Smooth muscle cell (in vitro differentiated cells): ENCODE data around the gene LDLRAD3. TPM values are rescaled to one million over a fixed set of nuclear protein-coding genes. Genes with fewer than 3 reads are reported as not detected.

Experiments used
- DNase-seq: peaks from one replicate; lab custom pipeline; 2025; ENCODE audit not compliant: unreplicated experiment; lab: John Stamatoyannopoulos, UW
- H2AFZ ChIP-seq: fragments of 200-600 bp; sonication (generic); 2 replicates; pipeline ENCODE4 v1.6.0; 2016; ENCODE audit warnings: antibody characterized with exemption, low read depth, mild to moderate bottlenecking
- H3F3A ChIP-seq: fragments of 200-600 bp; sonication (generic); 2 replicates; pipeline ENCODE4 v1.6.0; 2017; ENCODE audit warnings: antibody characterized with exemption, low read depth
- H3K27ac ChIP-seq: fragments of 200-600 bp; sonication (generic); 2 replicates; pipeline ENCODE4 v1.5.1; 2016; ENCODE audit warnings: low read depth, mild to moderate bottlenecking
- H3K27me3 ChIP-seq: fragments of 200-600 bp; sonication (generic); 2 replicates; pipeline ENCODE4 v1.6.1; 2016; ENCODE audit warnings: low read depth, mild to moderate bottlenecking
- H3K36me3 ChIP-seq: fragments of 200-600 bp; sonication (generic); 2 replicates; pipeline ENCODE4 v1.5.1; 2016; ENCODE audit warnings: low read depth
- H3K4me1 ChIP-seq: fragments of 200-600 bp; sonication (generic); 2 replicates; pipeline ENCODE4 v1.5.1; 2016; ENCODE audit warnings: low read depth
- H3K4me2 ChIP-seq: fragments of 200-600 bp; sonication (generic); 2 replicates; pipeline ENCODE4 v1.6.0; 2016; ENCODE audit warnings: mild to moderate bottlenecking
- H3K4me3 ChIP-seq: fragments of 200-600 bp; sonication (generic); 2 replicates; pipeline ENCODE4 v1.5.1; 2016; ENCODE audit warnings: mild to moderate bottlenecking
- H3K79me2 ChIP-seq: fragments of 200-600 bp; sonication (generic); 2 replicates; pipeline ENCODE4 v1.6.0; 2016; ENCODE audit warnings: low read depth, mild to moderate bottlenecking
- H3K9ac ChIP-seq: fragments of 200-600 bp; sonication (generic); 2 replicates; pipeline ENCODE4 v1.6.0; 2016; ENCODE audit warnings: low read depth
- H3K9me3 ChIP-seq: fragments of 200-600 bp; sonication (generic); replicated peaks from 2 replicates; pipeline ENCODE4 v1.5.1; 2016; ENCODE audit warnings: low read depth
- H4K20me1 ChIP-seq: fragments of 200-600 bp; sonication (generic); 2 replicates; pipeline ENCODE4 v1.6.0; 2016; ENCODE audit warnings: low read depth
- CTCF ChIP-seq: fragments of 200-600 bp; sonication (generic); IDR thresholded peaks from 2 replicates; pipeline ENCODE4 v1.5.1; 2017; ENCODE audit warnings: borderline replicate concordance, mild to moderate bottlenecking, antibody characterized with exemption; ENCODE audit not compliant: insufficient read depth, poor library complexity, severe bottlenecking
- WGBS: methylation state at CpG from one replicate; pipeline ENCODE4 v1.1.7; 2016; ENCODE audit warnings: low lambda C conversion rate; 5-methylcytosine and 5-hydroxymethylcytosine counted together
- polyA plus RNA-seq: library from polyadenylated mRNA; unstranded; fragments of >200 nt; fragmentation: Nextera tagmentation; extraction: Ambion mirVana; gene quantifications from 2 replicates; pipeline ENCODE4 v1.2.1, GENCODE V29; 2016
- total RNA-seq: library from RNA; depleted of rRNA; stranded (reverse); fragments of >200 nt; gene quantifications from 2 replicates; pipeline ENCODE4 v1.2.3, GENCODE V29; 2014

The LDLRAD3 gene
- total and polyA plus RNA-seq, 2 experiments from 2014 or later = 6.1 to 10.0 TPM

GRCh38 chr11:36135076-36135475 lies 191.2 kb downstream of the LDLRAD3 start:
- peak overlapping the region; percentile 17 for H3K4me2 ChIP-seq
- no peak overlapping the region for H2AFZ ChIP-seq
- DNase-seq = no peak
- H3K9ac ChIP-seq = no peak overlapping the region
- peak overlapping the region; percentile 17 for H3K27ac ChIP-seq
- no peaks in the 10 kb centered on the region for H3K27me3 ChIP-seq
- H4K20me1 ChIP-seq = no peaks in the 10 kb centered on the region
- TF ChIP-seq CTCF = no peak
- 2% methylated on average over 2 of the region's 2 CpGs for WGBS
- H3K4me3 ChIP-seq = no peak overlapping the region
- H3K4me1 ChIP-seq = no peaks in the 10 kb centered on the region
- no peaks in the 10 kb centered on the region for H3K79me2 ChIP-seq
- H3K9me3 ChIP-seq = no peaks in the 10 kb centered on the region
- peaks cover 4% of the 10 kb centered on the region for H3F3A ChIP-seq
- H3K36me3 ChIP-seq = no peaks in the 10 kb centered on the region

GRCh38 chr11:36139767-36140166 lies 195.9 kb downstream of the LDLRAD3 start:
- Histone ChIP-seq H3F3A (peaks cover 4% of the 10 kb centered on the region), H3K79me2 (no peaks in the 10 kb centered on the region), H2AFZ (no peak overlapping the region), H3K9me3 (no peaks in the 10 kb centered on the region), H3K4me2 (no peak overlapping the region), H3K4me3 (no peak overlapping the region), H3K4me1 (no peaks in the 10 kb centered on the region), H3K36me3 (no peaks in the 10 kb centered on the region), H4K20me1 (no peaks in the 10 kb centered on the region), H3K9ac (no peak overlapping the region), H3K27ac (no peak overlapping the region), H3K27me3 (no peaks in the 10 kb centered on the region)
- WGBS = 86% methylated on average over 3 of the region's 3 CpGs
- no peak for DNase-seq
- TF ChIP-seq CTCF = no peak

GRCh38 chr11:36141196-36141953 lies 197.5 kb downstream of the LDLRAD3 start:
- H3K27ac ChIP-seq = no peak overlapping the region
- no peaks in the 10 kb centered on the region for H3K9me3 ChIP-seq
- no peaks in the 10 kb centered on the region for H3K79me2 ChIP-seq
- H3K4me2 ChIP-seq = no peak overlapping the region
- H3F3A ChIP-seq = no peaks in the 10 kb centered on the region
- peaks cover 4% of the 10 kb centered on the region for H3K4me1 ChIP-seq
- H3K27me3 ChIP-seq = no peaks in the 10 kb centered on the region
- TF ChIP-seq CTCF = no peak
- no peak overlapping the region for H2AFZ ChIP-seq
- H3K9ac ChIP-seq = no peak overlapping the region
- no peaks in the 10 kb centered on the region for H3K36me3 ChIP-seq
- DNase-seq = no peak
- 81% methylated on average over 12 of the region's 12 CpGs for WGBS
- H3K4me3 ChIP-seq = no peak overlapping the region
- H4K20me1 ChIP-seq = no peaks in the 10 kb centered on the region

GRCh38 chr11:36141956-36142355 lies 198.1 kb downstream of the LDLRAD3 start:
- Histone ChIP-seq H3K27ac (no peak overlapping the region), H4K20me1 (no peaks in the 10 kb centered on the region), H3K4me2 (no peak overlapping the region), H2AFZ (no peak overlapping the region), H3K36me3 (no peaks in the 10 kb centered on the region), H3K4me3 (no peak overlapping the region), H3K9ac (no peak overlapping the region), H3K79me2 (no peaks in the 10 kb centered on the region), H3K9me3 (no peaks in the 10 kb centered on the region), H3K27me3 (no peaks in the 10 kb centered on the region), H3F3A (no peaks in the 10 kb centered on the region), H3K4me1 (peaks cover 6% of the 10 kb centered on the region)
- WGBS = 96% methylated on average over 2 of the region's 2 CpGs
- no peak for DNase-seq
- TF ChIP-seq CTCF = no peak
